Thyroid gland (tissue), 4 donors: ENCODE data around the gene MIEF1.

Experiments
- POLR2A ChIP-seq, 2 donors: fragments of 450-650 bp; IDR thresholded peaks; one replicate each; pipeline ENCODE4 v1.6.1; 2017; ENCODE audit warnings: antibody characterized with exemption in 2 of 2, mild to moderate bottlenecking in 2 of 2, moderate library complexity in 1 of 2
- TF ChIP-seq, protein P1 (sequence below), 6 experiments: fragments of 200-600 bp in 3 of 6; fragments of 450-650 bp in 3 of 6; sonication (generic) in 3 of 6; IDR thresholded peaks; one replicate each; pipeline ENCODE4 v1.5.1; 2016 to 2019; ENCODE audit warnings: antibody characterized with exemption in 6 of 6, mild to moderate bottlenecking in 2 of 6, inconsistent platforms in 1 of 6, moderate library complexity in 1 of 6

- TF ChIP-seq, protein P1, sequence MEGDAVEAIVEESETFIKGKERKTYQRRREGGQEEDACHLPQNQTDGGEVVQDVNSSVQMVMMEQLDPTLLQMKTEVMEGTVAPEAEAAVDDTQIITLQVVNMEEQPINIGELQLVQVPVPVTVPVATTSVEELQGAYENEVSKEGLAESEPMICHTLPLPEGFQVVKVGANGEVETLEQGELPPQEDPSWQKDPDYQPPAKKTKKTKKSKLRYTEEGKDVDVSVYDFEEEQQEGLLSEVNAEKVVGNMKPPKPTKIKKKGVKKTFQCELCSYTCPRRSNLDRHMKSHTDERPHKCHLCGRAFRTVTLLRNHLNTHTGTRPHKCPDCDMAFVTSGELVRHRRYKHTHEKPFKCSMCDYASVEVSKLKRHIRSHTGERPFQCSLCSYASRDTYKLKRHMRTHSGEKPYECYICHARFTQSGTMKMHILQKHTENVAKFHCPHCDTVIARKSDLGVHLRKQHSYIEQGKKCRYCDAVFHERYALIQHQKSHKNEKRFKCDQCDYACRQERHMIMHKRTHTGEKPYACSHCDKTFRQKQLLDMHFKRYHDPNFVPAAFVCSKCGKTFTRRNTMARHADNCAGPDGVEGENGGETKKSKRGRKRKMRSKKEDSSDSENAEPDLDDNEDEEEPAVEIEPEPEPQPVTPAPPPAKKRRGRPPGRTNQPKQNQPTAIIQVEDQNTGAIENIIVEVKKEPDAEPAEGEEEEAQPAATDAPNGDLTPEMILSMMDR (IDR thresholded peaks at IDR 0.05) = no peak
- TF ChIP-seq POLR2A (IDR thresholded peaks at IDR 0.05) = no peak
These were observed 4.7 kb upstream of the MIEF1 start for GRCh38 chr22:39497429-39497828.
